Fibroblast of lung (primary cell): ENCODE measurements around the gene RRH.
"Not testable (repeated sequence)": the region's sequence is repeated elsewhere in the genome, so short reads cannot be mapped to it uniquely, and the experiment has no call there.

Experiments
- CTCF ChIP-seq, 2 donors: IDR thresholded peaks in 1 of 2; conservative IDR thresholded peaks in 1 of 2; 1 replicate in 1 of 2; 2 replicates in 1 of 2; pipeline ENCODE4 v1.5.1; 2011 to 2012; ENCODE audit warnings: low read length in 2 of 2, control low read depth in 1 of 2, inconsistent platforms in 1 of 2, low read depth in 1 of 2, mild to moderate bottlenecking in 1 of 2
- EZH2 ChIP-seq: IDR thresholded peaks from 2 replicates; pipeline ENCODE4 v1.5.1; 2012; ENCODE audit warnings: low read length, control low read depth, mild to moderate bottlenecking; ENCODE audit errors: missing control alignments

- not testable (repeated sequence) for TF ChIP-seq CTCF (conservative IDR thresholded peaks at IDR 0.05 in 1 of 2, IDR thresholded peaks at IDR 0.05 in 1 of 2; ENCODE audit: low read depth in 1 of 2, low read length in 2 of 2); EZH2
Observed at GRCh38 chr4:109875553-109875952, 47.8 kb downstream of the RRH start.
